Activated T-helper 1 cell treated with anti-CD3 and anti-CD28 coated beads, Interleukin-2, amount 50 U/mL, for 16 hours (primary cell): ENCODE results near the gene BCOR.

ENCODE experiments used
- DNase-seq, 2 donors: peaks; one replicate each; pipeline ENCODE4 v3.0.0-alpha.2; 2020; ENCODE audit warnings: low read depth in 1 of 2, low spot score in 1 of 2

BCOR gene

GRCh38 chrX:40097504-40098263, at the start of gene BCOR:
TSS of gene BCOR (minus strand) at chrX:40097958. CDS start at chrX:40077929, 20,029 bp downstream.
- peak; percentile 39 to 55 for DNase-seq

- DNase-seq, result no peak
Measured at GRCh38 chrX:40147126-40147952, 49.6 kb upstream of the BCOR start.

GRCh38 chrX:40146262-40147125, 48.7 kb upstream of the BCOR start:
- DNase-seq, result no peak

GRCh38 chrX:40145923-40146261, 48.1 kb upstream of the BCOR start:
- no peak for DNase-seq

- no peak for DNase-seq
Measured at GRCh38 chrX:40145001-40145922, 47.5 kb upstream of the BCOR start.

- DNase-seq, result no peak
Measured at GRCh38 chrX:40144576-40144975, 46.8 kb upstream of the BCOR start.

GRCh38 chrX:40143987-40144386, 46.2 kb upstream of the BCOR start:
- DNase-seq, result no peak

- DNase-seq, result no peak
Measured at GRCh38 chrX:40143001-40143400, 45.2 kb upstream of the BCOR start.

- no peak for DNase-seq
Measured at GRCh38 chrX:40142417-40142816, 44.7 kb upstream of the BCOR start.

GRCh38 chrX:40140706-40141499, 43.1 kb upstream of the BCOR start:
- DNase-seq, result no peak

- DNase-seq, result no peak
Measured at GRCh38 chrX:40132751-40133150, 35.0 kb upstream of the BCOR start.

GRCh38 chrX:40131654-40132337, 34.0 kb upstream of the BCOR start:
- DNase-seq, result no peak

- DNase-seq, result no peak
Measured at GRCh38 chrX:40130207-40130606, 32.4 kb upstream of the BCOR start.

GRCh38 chrX:40127052-40127451, 29.3 kb upstream of the BCOR start:
- DNase-seq, result no peak

- no peak for DNase-seq
Measured at GRCh38 chrX:40122487-40122886, 24.7 kb upstream of the BCOR start.

- DNase-seq, result no peak
Measured at GRCh38 chrX:40121618-40122017, 23.9 kb upstream of the BCOR start.

- DNase-seq, result no peak
Measured at GRCh38 chrX:40120838-40121580, 23.3 kb upstream of the BCOR start.

- DNase-seq, result no peak
Measured at GRCh38 chrX:40117715-40118285, 20.0 kb upstream of the BCOR start.
